DMS79 (cell line): ENCODE data around the gene IL21R.

Source experiments
- DNase-seq: peaks from one replicate; lab custom pipeline; 2025; lab: John Stamatoyannopoulos, UW

Gene IL21R

GRCh38 chr16:27464626-27465482 lies 62.9 kb downstream of the IL21R start:
- DNase-seq, result no peak

- no peak for DNase-seq
Observed at GRCh38 chr16:27465483-27465879, 63.5 kb downstream of the IL21R start.

GRCh38 chr16:27468941-27469531 lies 67.1 kb downstream of the IL21R start:
- no peak for DNase-seq

GRCh38 chr16:27470567-27471431 lies 68.8 kb downstream of the IL21R start:
- DNase-seq, result no peak

GRCh38 chr16:27471661-27472060 lies 69.7 kb downstream of the IL21R start:
- no peak for DNase-seq

- DNase-seq, result no peak
Observed at GRCh38 chr16:27472091-27473020, 70.4 kb downstream of the IL21R start.

GRCh38 chr16:27473101-27473900 lies 71.3 kb downstream of the IL21R start:
- no peak for DNase-seq

GRCh38 chr16:27474041-27474440 lies 72.1 kb downstream of the IL21R start:
- no peak for DNase-seq

- no peak for DNase-seq
Observed at GRCh38 chr16:27474921-27475320, 72.9 kb downstream of the IL21R start.

GRCh38 chr16:27475561-27475960 lies 73.6 kb downstream of the IL21R start:
- DNase-seq, result no peak

GRCh38 chr16:27476240-27476639 lies 74.3 kb downstream of the IL21R start:
- no peak for DNase-seq

GRCh38 chr16:27480761-27481160 lies 78.8 kb downstream of the IL21R start:
- DNase-seq, result no peak

- DNase-seq, result no peak
Observed at GRCh38 chr16:27481282-27481934, 79.4 kb downstream of the IL21R start.

GRCh38 chr16:27482397-27483087 lies 80.6 kb downstream of the IL21R start:
- no peak for DNase-seq

- no peak for DNase-seq
Observed at GRCh38 chr16:27483088-27483437, 81.1 kb downstream of the IL21R start.

GRCh38 chr16:27483624-27484023 lies 81.7 kb downstream of the IL21R start:
- DNase-seq, result no peak

- DNase-seq, result no peak
Observed at GRCh38 chr16:27485126-27485525, 83.2 kb downstream of the IL21R start.

GRCh38 chr16:27485811-27486210 lies 83.8 kb downstream of the IL21R start:
- DNase-seq, result no peak

- DNase-seq, result no peak
Observed at GRCh38 chr16:27486344-27486743, 84.4 kb downstream of the IL21R start.

GRCh38 chr16:27486760-27487159 lies 84.8 kb downstream of the IL21R start:
- no peak for DNase-seq
